Lung (tissue), 12 donors: ENCODE measurements around the gene UNC5A. TPM values are rescaled to one million over a fixed set of nuclear protein-coding genes. Genes with fewer than 3 reads are reported as not detected.

Experiments used
- ATAC-seq: fragments of 200-7000 bp; cut with Tn5 transposase; one replicate; pipeline ENCODE4 v1.9.1; 2020; ENCODE audit warnings: moderate number of reproducible peaks; ENCODE audit not compliant: insufficient read depth, low FRiP score
- DNase-seq, 3 donors: peaks; one replicate each; pipeline ENCODE4 v3.0.0-alpha.2; 2013 to 2017
- H3K27ac ChIP-seq, 2 donors: one replicate each; pipeline ENCODE4 v1.5.1; 2013; ENCODE audit warnings: mild to moderate bottlenecking in 2 of 2, moderate library complexity in 2 of 2, control low read depth in 1 of 2, inconsistent platforms in 1 of 2, low read depth in 1 of 2, low read length in 1 of 2
- H3K27me3 ChIP-seq, 3 donors: one replicate each; pipeline ENCODE4 v1.5.1; 2013; ENCODE audit warnings: low read length in 2 of 3; ENCODE audit not compliant: control insufficient read depth in 3 of 3, insufficient read depth in 3 of 3
- H3K36me3 ChIP-seq, 4 donors: one replicate each; pipeline ENCODE4 v1.5.1; 2013; ENCODE audit warnings: low read length in 4 of 4, mild to moderate bottlenecking in 1 of 4, moderate library complexity in 1 of 4; ENCODE audit not compliant: control insufficient read depth in 4 of 4, insufficient read depth in 4 of 4
- H3K4me1 ChIP-seq, 5 donors: one replicate each; pipeline ENCODE4 v1.5.1; 2013; ENCODE audit warnings: low read length in 5 of 5, mild to moderate bottlenecking in 2 of 5, moderate library complexity in 1 of 5; ENCODE audit not compliant: control insufficient read depth in 5 of 5, insufficient read depth in 5 of 5
- H3K4me3 ChIP-seq: one replicate; pipeline ENCODE4 v1.5.1; 2013; ENCODE audit warnings: mild to moderate bottlenecking, control low read depth, moderate library complexity
- H3K9ac ChIP-seq, 2 donors: one replicate each; pipeline ENCODE4 v1.5.1; 2013; ENCODE audit warnings: low read length in 2 of 2, control low read depth in 1 of 2; ENCODE audit not compliant: insufficient read depth in 1 of 2
- H3K9me3 ChIP-seq, 4 donors: one replicate each; pipeline ENCODE4 v1.5.1; 2013; ENCODE audit warnings: low read length in 3 of 4, mild to moderate bottlenecking in 1 of 4, moderate library complexity in 1 of 4; ENCODE audit not compliant: control insufficient read depth in 4 of 4, insufficient read depth in 3 of 4
- WGBS, 2 donors: extraction: QIAGEN DNeasy Blood & Tissue Kit; methylation state at CpG; one replicate each; pipeline ENCODE4 v1.1.7; 2013; 5-methylcytosine and 5-hydroxymethylcytosine counted together
- polyA plus RNA-seq, 2 donors: library from polyadenylated mRNA; stranded (reverse); fragments of 200-250 nt; gene quantifications; one replicate each; pipeline ENCODE4 v1.2.1, GENCODE V29; 2013
- total RNA-seq, 2 donors: library from RNA; depleted of rRNA in 1 of 2; stranded (reverse); fragments of >200 nt in 1 of 2; gene quantifications; one replicate each; pipeline ENCODE4 v1.2.1, GENCODE V29; 2014 to 2021
- TF ChIP-seq, protein P1 (sequence below): IDR thresholded peaks from 2 replicates; pipeline ENCODE4 v1.5.1; 2012; ENCODE audit warnings: mild to moderate bottlenecking; ENCODE audit errors: control extremely low read depth, extremely low read depth
- donor health status: control.
- donor health status: control.
- donor health status: Bipolar disorder and iron deficiency.
- donor health status: healthy.
- donor health status: DM: yes; HTN: yes; CAD: no.

Gene UNC5A
- total and polyA plus RNA-seq, 4 donors: 0.08 to 0.40 (median 0.13) TPM

DNA sequence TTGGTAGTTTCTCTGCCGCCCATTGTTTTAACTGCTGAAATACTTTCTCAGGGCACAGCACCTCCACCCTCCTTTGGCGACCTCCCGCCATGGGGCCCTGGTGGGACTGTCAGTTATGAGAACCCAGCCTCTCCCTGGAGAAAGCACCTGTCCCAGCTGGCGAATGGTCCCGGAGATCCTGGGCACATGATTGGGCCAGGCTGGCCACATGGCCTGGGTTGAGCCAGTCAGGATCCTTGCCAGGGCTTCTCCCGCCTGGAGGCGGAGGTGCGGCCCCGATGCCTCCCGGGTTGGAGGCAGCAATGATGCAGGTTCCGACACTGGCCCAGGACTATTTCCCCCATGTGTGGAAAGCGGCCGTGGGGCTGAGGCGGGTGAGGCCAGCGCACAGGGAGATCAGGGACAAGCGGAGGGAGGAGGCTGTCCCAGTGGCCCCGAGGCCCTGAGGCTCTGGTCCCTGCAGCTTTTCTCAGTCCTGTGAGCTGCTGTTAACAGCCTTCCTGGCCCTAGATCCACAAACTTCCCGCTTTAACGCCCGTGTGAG, 13.6 kb downstream of the UNC5A start:
- 69 to 75% methylated on average over 19 to 20 of the region's 20 CpGs for WGBS, 2 donors
- Histone ChIP-seq H3K36me3 (no peaks in the 10 kb centered on the region), H3K27ac (no peak overlapping the region), H3K9ac (no peak overlapping the region), H3K4me3 (no peak overlapping the region), H3K4me1 (no peaks in the 10 kb centered on the region), H3K27me3 (peaks cover 0 to 20% (median 6%) of the 10 kb centered on the region in 3 donors), H3K9me3 (peaks cover 0 to 9% (median 0%) of the 10 kb centered on the region in 4 donors)
- ATAC-seq (no peak), DNase-seq (no peak)
- TF ChIP-seq, protein P1, sequence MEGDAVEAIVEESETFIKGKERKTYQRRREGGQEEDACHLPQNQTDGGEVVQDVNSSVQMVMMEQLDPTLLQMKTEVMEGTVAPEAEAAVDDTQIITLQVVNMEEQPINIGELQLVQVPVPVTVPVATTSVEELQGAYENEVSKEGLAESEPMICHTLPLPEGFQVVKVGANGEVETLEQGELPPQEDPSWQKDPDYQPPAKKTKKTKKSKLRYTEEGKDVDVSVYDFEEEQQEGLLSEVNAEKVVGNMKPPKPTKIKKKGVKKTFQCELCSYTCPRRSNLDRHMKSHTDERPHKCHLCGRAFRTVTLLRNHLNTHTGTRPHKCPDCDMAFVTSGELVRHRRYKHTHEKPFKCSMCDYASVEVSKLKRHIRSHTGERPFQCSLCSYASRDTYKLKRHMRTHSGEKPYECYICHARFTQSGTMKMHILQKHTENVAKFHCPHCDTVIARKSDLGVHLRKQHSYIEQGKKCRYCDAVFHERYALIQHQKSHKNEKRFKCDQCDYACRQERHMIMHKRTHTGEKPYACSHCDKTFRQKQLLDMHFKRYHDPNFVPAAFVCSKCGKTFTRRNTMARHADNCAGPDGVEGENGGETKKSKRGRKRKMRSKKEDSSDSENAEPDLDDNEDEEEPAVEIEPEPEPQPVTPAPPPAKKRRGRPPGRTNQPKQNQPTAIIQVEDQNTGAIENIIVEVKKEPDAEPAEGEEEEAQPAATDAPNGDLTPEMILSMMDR: no peak

DNA sequence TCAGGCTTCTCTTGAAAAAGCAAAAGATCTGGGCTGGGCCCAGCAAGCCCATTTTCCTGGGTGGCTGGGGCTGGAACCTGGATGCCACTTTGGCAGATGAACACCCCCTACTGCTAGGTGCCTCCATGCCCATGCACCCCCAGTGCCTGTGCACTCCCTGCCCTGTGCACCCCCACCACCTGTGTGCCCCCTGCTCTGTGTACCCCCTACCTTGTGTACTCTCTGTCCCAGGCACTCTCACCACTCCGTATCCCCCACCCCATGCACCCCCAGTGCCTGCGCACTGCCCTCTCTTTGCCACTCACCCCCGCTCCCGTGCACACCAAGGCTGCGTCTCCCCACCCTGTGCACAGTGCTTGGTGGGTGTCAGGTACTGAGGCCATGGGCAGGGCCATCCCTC, 14.2 kb downstream of the UNC5A start:
- Histone ChIP-seq H3K27ac (no peak overlapping the region), H3K9me3 (peaks cover 0 to 6% (median 0%) of the 10 kb centered on the region in 4 donors), H3K4me3 (no peak overlapping the region), H3K4me1 (no peaks in the 10 kb centered on the region), H3K36me3 (no peaks in the 10 kb centered on the region), H3K9ac (no peak overlapping the region), H3K27me3 (peaks cover 0 to 14% (median under 1%) of the 10 kb centered on the region in 3 donors)
- TF ChIP-seq, protein P1: no peak
- ATAC-seq (no peak), DNase-seq (no peak)
- WGBS, 2 donors: 86 to 87% methylated on average over 5 of the region's 5 CpGs

DNA sequence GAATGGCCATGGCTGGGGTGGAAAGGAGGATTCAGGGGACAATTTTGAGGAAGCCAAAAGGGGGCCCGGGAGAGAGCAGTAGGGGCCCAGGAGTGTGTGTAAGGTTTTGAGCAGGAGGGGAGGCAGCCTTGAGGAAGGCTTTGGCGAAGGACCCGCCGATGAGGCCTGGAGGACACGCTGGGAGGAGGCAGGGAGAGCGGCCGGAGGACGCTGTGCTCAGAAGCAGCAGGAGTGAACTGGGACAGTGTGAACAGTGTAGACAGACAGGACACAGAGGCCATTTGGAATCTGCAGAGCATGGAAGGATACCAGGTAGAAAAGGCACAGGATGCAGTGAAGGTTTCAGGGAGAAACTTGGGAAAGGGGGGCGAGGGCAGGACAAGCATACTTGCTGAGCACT, 14.9 kb downstream of the UNC5A start:
- peaks cover 0 to 14% (median 0%) of the 10 kb centered on the region in 3 donors for H3K27me3 ChIP-seq
- H3K36me3 ChIP-seq: no peaks in the 10 kb centered on the region
- TF ChIP-seq, protein P1: no peak
- H3K27ac ChIP-seq: no peak overlapping the region
- no peaks in the 10 kb centered on the region for H3K4me1 ChIP-seq
- H3K4me3 ChIP-seq: no peak overlapping the region
- WGBS, 2 donors: 86 to 90% methylated on average over 9 of the region's 9 CpGs
- ATAC-seq (no peak), DNase-seq (no peak)
- no peak overlapping the region for H3K9ac ChIP-seq
- peaks cover 0 to 7% (median 0%) of the 10 kb centered on the region in 4 donors for H3K9me3 ChIP-seq

DNA sequence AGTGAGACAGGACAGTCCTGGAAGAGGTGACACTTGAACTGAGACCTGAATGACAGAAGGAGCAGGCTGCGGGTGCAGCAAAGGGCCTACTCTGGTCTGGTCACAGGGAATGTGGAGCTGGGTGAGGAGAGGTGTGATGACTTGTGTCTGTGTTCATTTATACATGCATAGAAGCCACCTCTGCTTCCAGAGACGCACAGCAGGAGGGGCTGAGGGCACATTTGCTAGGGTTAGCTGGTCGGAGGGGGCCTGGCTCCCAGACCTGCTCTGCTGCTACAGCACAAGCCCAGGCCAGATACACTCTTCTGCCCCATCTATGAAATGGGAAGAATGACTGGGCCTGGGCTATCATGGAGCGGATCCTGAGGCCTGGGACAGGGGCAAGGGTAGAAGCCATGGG, 15.6 kb downstream of the UNC5A start:
- Histone ChIP-seq H3K27ac (no peak overlapping the region), H3K36me3 (no peaks in the 10 kb centered on the region), H3K27me3 (peaks cover 0 to 11% (median 0%) of the 10 kb centered on the region in 3 donors), H3K4me3 (no peak overlapping the region), H3K4me1 (no peaks in the 10 kb centered on the region), H3K9me3 (peaks cover 0 to 10% (median 0%) of the 10 kb centered on the region in 4 donors), H3K9ac (no peak overlapping the region)
- DNase-seq (no peak), ATAC-seq (no peak)
- WGBS, 2 donors: 74 to 78% methylated on average over 4 of the region's 4 CpGs
- TF ChIP-seq, protein P1: no peak
